ENCODE results near the gene AHRR. TPM values are rescaled to one million over a fixed set of nuclear protein-coding genes. Genes with fewer than 3 reads are reported as not detected.

AHRR gene
- total and polyA plus RNA-seq, 2 experiments from 2014 or later: 0.27 to 1.8 TPM

GRCh38 chr5:463952-464351 is 142.4 kb downstream of the AHRR start (continued):
- no peak for TF ChIP-seq CTCF (conservative IDR thresholded peaks at IDR 0.05; ENCODE audit: low read depth in 2 of 2)
- no peak for TF ChIP-seq EZH2 (IDR thresholded peaks at IDR 0.05; ENCODE audit: low read depth, unreplicated experiment)
- TF ChIP-seq POLR2AphosphoS5 (IDR thresholded peaks at IDR 0.05; ENCODE audit: low read depth): no peak
- TF ChIP-seq CREB1 (CRISPR knock-in tag; IDR thresholded peaks at IDR 0.05; ENCODE audit: low read depth): no peak

GRCh38 chr5:464446-464842 is 142.9 kb downstream of the AHRR start:
- Mint-ChIP-seq H3K27ac (no peak overlapping the region), H3K27me3 (ENCODE audit: insufficient read depth, low read depth, poor library complexity) (peaks cover 10% of the 10 kb centered on the region), H3K4me1 (no peaks in the 10 kb centered on the region), H3K36me3 (ENCODE audit: low read depth) (peaks cover 25% of the 10 kb centered on the region), H3K4me3 (no peak overlapping the region), H3K9me3 (no peaks in the 10 kb centered on the region)
- no peaks in the 10 kb centered on the region for H3F3A ChIP-seq (replicated peaks; ENCODE audit: low read depth)
- DNase-seq (ENCODE audit: low spot score): no peak
- no peaks in the 10 kb centered on the region for H3K79me2 ChIP-seq (replicated peaks; ENCODE audit: insufficient read depth)
- no peaks in the 10 kb centered on the region for H4K20me1 ChIP-seq (replicated peaks; ENCODE audit: insufficient read depth)
- no peaks in the 10 kb centered on the region for H3K4me1 ChIP-seq (ENCODE audit: insufficient read depth)
- H3K36me3 ChIP-seq (ENCODE audit: insufficient read depth): peaks cover 20% of the 10 kb centered on the region; the same call in 1 of the 2 replicates
- no peak overlapping the region for H3K4me3 ChIP-seq
- H3K27ac ChIP-seq (ENCODE audit: low read depth): no peak overlapping the region
- H3K4me2 ChIP-seq: no peak overlapping the region
- TF ChIP-seq ZNF462 (CRISPR knock-in tag; IDR thresholded peaks at IDR 0.05) (no peak), POLR2AphosphoS5 (IDR thresholded peaks at IDR 0.05; ENCODE audit: low read depth) (no peak), CTCF (conservative IDR thresholded peaks at IDR 0.05; ENCODE audit: low read depth in 2 of 2) (no peak), CREB1 (CRISPR knock-in tag; IDR thresholded peaks at IDR 0.05; ENCODE audit: low read depth) (no peak), NANOG (IDR thresholded peaks at IDR 0.05; ENCODE audit: borderline replicate concordance) (no peak), EZH2 (IDR thresholded peaks at IDR 0.05; ENCODE audit: low read depth, unreplicated experiment) (no peak), JUNB (IDR thresholded peaks at IDR 0.05; ENCODE audit: unreplicated experiment) (no peak), REST (IDR thresholded peaks at IDR 0.05; ENCODE audit: unreplicated experiment) (no peak), ETS1 (IDR thresholded peaks at IDR 0.05) (no peak)
- no peaks in the 10 kb centered on the region for H3K9me2 ChIP-seq (ENCODE audit: insufficient read depth)
- ATAC-seq: no peak
- no peak overlapping the region for H2AFZ ChIP-seq
- H3K27me3 ChIP-seq (ENCODE audit: insufficient read depth): no peaks in the 10 kb centered on the region
